HG03457 (cell line): ENCODE data around the gene HAO2.
A peak's percentile ranks its signal among the peaks of the same experiment; 100 is the strongest.
"Not testable (repeated sequence)": the region's sequence is repeated elsewhere in the genome, so short reads cannot be mapped to it uniquely, and the experiment has no call there.

Experiments
- ATAC-seq: cut with Tn5 transposase; IDR thresholded peaks from one replicate; pipeline ENCODE4 v1.9.1; 2021; ENCODE audit warnings: moderate number of reproducible peaks; ENCODE audit not compliant: unreplicated experiment

The HAO2 gene

GRCh38 chr1:119368554-119368953 is at the start of gene HAO2:
TSS of gene HAO2 (plus strand) at chr1:119368785. CDS start at chr1:119381086, 12,301 bp downstream.
- no peak for ATAC-seq

DNA sequence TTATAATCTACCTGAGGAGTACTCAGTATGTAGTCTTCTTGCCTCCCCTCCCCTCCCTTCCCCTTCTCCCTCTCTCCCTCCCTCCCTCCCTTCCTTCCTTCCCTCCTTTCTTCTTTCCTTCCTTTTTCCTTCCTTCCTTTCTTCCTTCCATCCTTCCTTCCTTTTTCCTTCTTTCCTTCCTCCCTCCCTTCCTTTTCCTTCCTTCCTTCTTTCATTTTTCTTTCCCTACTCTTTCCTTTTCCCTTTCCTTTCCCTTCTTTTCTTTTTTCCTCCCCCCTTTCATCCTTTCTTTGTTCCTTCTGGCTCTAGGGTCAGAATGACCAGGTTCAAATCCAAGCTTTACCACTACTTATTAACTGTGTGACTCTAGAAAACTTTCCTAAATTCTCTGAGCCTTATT is 48.5 kb upstream of the HAO2 start:
- ATAC-seq, result no peak

DNA sequence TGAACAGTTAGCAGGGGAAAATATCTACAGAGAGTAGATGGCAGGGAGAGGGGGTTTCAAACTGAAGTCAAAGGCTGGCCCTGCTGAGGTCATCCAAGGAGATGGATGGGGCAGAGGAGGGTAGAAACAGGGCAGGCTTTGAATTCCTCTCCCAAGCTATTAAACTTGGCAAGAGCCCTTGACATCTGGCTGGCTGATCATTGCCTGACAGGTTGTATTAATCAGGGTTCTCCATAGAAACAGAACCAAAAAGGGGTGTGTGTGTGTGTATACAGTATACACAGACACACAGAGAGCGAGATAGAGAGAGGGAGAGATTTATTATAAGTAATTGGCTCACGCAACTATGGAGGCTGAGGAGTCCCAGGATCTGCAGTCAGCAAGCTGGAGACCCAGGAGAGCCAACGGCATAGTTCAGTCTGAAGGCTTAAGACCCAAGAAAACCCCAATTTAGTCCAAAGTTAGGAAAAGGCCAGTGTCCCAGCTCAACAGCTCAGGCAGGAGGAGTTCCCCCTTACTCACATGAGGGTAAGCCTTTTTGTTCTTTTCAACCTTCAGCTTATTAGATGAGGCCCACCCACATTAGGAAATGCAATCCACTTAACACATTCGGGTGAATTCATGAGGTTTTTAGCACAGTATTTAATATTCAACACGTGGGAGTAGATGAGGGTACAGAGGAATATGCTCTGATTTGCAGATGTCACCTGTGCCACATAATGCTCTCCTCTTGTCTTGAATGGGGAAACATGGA is 46.7 kb upstream of the HAO2 start:
- ATAC-seq, result no peak

DNA sequence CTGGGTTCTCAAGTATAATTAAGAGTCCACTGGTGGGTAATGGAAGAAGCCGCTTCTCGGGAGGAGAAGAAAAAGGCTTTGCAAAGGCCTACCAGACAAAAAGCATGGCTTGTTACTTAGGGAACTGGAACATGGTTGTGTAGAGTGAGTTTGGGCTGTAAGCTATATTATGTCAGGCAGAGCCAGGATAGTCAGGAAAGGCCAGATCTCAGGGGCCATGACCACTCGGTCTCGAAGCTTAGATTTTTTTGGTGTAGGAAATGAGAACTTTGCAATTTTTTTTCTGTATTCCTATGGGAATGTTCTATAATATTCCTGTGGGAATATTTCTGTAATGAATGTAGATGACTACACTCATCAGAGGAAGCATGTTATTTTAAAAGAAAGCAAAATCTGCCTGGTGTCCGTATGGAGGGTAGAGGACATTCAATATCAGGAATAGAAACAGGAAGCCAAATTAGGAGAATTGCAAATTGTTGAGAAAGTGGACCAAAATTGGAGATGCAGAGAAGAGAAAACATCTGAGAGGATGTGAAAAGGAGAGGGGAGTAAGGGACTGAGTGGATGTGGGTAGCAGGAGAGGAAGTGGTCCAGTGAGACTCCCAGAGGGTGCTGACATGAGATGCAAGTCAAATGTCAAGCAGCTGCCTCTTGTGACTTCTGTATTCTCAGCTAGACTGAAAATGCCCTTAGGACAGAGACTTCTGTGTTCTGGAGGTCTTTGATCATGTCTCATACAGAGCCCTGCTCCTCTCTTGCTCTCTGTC is 45.2 kb upstream of the HAO2 start:
- ATAC-seq, result peak; percentile 84

GRCh38 chr1:119324198-119324597 is 44.4 kb upstream of the HAO2 start:
- ATAC-seq, result no peak

- ATAC-seq, result no peak
Measured at GRCh38 chr1:119326251-119326650, 42.3 kb upstream of the HAO2 start.

DNA sequence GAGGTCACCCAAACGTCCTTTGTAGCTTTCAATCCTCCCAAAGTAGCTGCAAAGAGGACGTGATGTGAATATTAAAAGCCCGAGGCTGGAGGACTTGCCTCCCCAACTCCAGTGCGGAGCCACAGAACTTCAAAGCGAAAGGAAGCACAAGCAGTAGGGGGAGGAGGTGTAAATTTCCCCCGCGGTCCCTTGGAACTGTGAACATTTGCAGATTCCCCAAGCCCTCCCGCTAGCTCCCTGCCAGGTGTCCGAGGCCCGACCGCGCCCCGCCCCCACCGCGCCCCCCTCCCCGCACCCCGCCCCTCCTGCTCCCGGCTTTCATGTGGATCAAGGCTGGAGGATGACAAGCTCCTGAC is 41.5 kb upstream of the HAO2 start:
- ATAC-seq, result no peak

GRCh38 chr1:119327450-119328155 is 41.0 kb upstream of the HAO2 start:
- no peak for ATAC-seq

- no peak for ATAC-seq
Measured at GRCh38 chr1:119329541-119330461, 38.8 kb upstream of the HAO2 start.

- ATAC-seq, result no peak
Measured at GRCh38 chr1:119330466-119331189, 38.0 kb upstream of the HAO2 start.

- no peak for ATAC-seq
Measured at GRCh38 chr1:119331190-119331515, 37.4 kb upstream of the HAO2 start.

GRCh38 chr1:119331915-119332314 is 36.7 kb upstream of the HAO2 start:
- no peak for ATAC-seq

DNA sequence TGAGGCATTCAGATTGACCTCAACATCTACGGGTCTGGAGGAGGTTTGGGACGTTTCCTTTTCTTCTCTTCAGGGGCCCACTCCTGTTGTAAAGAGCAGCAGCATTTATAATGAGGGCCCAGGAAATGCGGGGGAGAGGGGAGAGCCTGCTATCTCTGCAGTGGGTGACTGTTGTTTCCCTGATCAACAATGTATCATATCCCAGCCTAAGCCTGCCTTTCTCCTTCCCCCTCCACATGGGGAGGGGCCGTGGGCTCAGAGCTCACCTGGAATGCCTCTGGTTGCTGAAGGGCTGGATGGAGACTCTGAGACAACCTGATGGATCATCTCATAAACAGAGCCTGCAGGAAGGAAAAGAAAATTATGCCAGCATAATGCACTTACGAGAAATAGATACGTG is 36.0 kb upstream of the HAO2 start:
- no peak for ATAC-seq

DNA sequence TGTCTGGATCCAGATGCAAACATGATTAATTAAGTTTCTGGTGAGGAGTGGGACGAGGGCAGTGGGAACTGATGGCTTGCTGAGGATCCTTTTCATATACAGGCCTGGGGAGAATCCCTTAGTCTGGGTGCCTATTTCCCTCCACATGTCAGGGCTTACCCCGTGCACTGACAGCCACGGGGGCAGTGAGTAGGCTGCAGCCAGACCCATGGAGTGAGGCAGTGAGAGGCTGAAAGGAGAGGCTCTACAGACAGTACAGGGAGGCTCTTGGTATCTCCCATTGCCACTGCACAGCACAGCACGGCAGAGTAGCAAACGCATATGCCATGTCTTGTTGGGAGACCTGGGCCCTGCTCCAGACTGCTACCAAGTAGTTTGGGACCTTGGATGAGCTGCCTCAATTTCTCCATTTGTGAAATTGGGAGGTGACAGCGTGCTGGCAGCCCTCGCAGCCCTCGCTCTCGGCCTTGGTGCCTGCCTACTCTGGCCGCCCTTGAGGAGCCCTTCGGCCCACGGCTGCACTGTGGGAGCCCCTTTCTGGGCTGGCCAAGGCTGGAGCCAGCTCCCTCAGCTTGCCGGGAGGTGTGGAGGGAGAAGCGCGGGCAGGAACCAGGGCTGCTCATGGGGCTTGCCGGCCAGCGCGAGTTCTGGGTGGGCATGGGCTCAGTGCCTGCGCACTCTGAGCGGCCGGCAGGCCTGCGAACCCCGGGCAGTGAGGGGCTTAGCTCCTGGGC is 35.3 kb upstream of the HAO2 start:
- no peak for ATAC-seq

DNA sequence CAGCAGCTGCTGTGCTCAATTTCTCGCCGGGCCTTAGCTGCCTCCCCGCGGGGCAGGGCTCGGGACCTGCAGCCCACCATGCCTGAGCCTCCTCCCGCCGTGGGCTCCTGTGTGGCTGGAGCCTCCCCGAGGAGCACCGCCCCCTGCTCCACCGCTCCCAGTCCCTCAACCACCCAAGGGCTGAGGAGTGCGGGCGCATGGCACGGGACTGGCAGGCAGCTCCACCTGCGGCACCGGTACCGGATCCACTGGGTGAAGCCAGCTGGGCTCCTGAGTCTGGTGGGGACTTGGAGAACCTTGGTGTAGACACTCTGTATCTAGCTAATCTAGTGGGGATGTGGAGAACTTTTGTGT is 34.7 kb upstream of the HAO2 start:
- ATAC-seq, result not testable (repeated sequence)

DNA sequence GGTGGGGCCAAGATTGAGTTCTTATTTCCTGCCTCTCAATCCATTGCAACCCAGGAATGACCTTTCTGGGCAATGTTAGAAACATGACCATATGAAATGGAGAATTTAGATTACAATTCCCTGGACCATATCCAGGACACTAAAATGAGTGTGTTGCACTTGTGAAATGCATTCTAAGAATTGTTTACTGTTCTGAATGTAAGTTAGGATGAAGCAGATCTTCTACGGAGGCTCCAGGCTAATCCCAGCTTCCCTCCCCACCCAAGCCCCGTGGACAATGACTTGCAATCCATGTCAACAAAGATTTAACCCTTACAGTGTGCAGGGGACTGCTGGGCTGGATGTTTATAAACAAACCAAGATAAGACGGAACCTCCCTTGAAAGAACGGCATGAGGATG is 31.7 kb upstream of the HAO2 start:
- ATAC-seq, result no peak

- ATAC-seq, result no peak
Measured at GRCh38 chr1:119338004-119338403, 30.6 kb upstream of the HAO2 start.

DNA sequence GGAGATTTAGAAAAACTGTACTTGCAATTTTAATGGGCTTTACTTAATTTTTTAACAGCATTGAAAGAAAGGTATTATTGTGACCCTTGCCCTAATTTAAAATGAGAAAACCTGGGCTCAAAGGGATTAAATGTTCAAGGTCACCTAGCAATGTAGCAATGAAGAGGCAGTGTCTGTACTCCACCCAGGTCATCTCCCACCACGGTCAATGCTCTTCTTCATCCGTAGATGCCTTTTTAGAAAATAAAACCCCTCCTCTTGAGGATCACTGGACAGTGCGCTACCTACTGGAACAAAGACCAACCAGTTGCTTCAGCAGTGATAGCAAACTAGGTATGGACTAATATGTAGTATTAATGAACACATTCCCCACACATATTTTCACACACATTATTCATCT is 29.8 kb upstream of the HAO2 start:
- no peak for ATAC-seq

DNA sequence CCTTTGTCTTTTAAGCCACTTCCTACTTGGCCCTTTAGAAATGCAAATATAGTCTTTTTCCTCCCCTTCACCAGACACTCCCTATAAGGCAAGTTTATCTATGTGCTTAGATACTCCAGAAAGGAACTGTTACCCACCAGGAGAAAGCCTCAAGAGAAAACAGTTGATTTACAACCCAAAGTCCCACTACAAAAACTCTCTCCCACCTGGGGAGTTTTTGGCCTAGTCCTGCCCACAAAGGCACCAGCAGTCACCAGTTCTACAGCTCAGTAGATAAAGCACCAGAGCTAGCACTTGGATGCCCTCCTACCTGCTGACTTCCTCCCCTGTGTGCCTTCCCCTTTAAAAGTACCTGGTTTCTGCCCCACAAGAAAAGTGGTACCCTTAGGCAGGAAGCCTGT is 27.7 kb upstream of the HAO2 start:
- no peak for ATAC-seq
